Mucosa of descending colon (tissue), 3 donors: Measurements from ENCODE around the gene BANF1. TPM values are rescaled to one million over a fixed set of nuclear protein-coding genes. Genes with fewer than 3 reads are reported as not detected.
"Not testable (repeated sequence)": the region's sequence is repeated elsewhere in the genome, so short reads cannot be mapped to it uniquely, and the experiment has no call there.

Experiments used
- ATAC-seq: fragments of 200-7000 bp; cut with Tn5 transposase; one replicate; pipeline ENCODE4 v1.9.1; 2020; ENCODE audit warnings: mild to moderate bottlenecking, moderate library complexity
- DNase-seq, 3 donors: peaks; one replicate each; pipeline ENCODE4 v3.0.0-alpha.2; 2020
- H3K36me3 ChIP-seq: fragments of 200-600 bp; one replicate; pipeline ENCODE4 v1.8.0; 2021; ENCODE audit warnings: low read depth, mild to moderate bottlenecking
- H3K4me1 ChIP-seq: fragments of 200-600 bp; one replicate; pipeline ENCODE4 v1.8.0; 2021; ENCODE audit warnings: low read depth, mild to moderate bottlenecking
- H3K4me3 ChIP-seq: fragments of 200-600 bp; one replicate; pipeline ENCODE4 v1.8.0; 2021; ENCODE audit warnings: mild to moderate bottlenecking
- H3K9me3 ChIP-seq: fragments of 200-600 bp; one replicate; pipeline ENCODE4 v1.8.0; 2021; ENCODE audit warnings: mild to moderate bottlenecking
- CTCF ChIP-seq: fragments of 200-600 bp; IDR thresholded peaks from one replicate; pipeline ENCODE4 v1.8.0; 2022; ENCODE audit warnings: antibody characterized with exemption, mild to moderate bottlenecking
- intact Hi-C, 2 donors: fragments of 100-400 bp; cut with DNase I in 1 of 2; cut with micrococcal nuclease in 1 of 2; formaldehyde crosslinking; loops; one replicate each; pipeline versions ENCODE4 v1.11.0 to v1.11.1; 2022; cut with DNase I, micrococcal nuclease
- total RNA-seq, 3 donors: library from RNA; stranded (reverse); fragmentation: NEBNext Ultra II Directional in 2 of 3; extraction: Animal tissue kit (Norgen Biotek cat#: 25700) in 2 of 3; gene quantifications; one replicate each; pipeline versions ENCODE4 v1.2.1 to v1.2.4, GENCODE V29; 2021 to 2023
- donor health status: DM: no; HTN: no; CAD: no; lungs with moderate emphysema.
- donor health status: DM: no; HTN: no; CAD: no.
- donor health status: DM: no; HTN: yes; CAD: no.

The BANF1 gene
- total RNA-seq, 3 donors from 2014 or later: 130 to 155 (median 131) TPM

DNA sequence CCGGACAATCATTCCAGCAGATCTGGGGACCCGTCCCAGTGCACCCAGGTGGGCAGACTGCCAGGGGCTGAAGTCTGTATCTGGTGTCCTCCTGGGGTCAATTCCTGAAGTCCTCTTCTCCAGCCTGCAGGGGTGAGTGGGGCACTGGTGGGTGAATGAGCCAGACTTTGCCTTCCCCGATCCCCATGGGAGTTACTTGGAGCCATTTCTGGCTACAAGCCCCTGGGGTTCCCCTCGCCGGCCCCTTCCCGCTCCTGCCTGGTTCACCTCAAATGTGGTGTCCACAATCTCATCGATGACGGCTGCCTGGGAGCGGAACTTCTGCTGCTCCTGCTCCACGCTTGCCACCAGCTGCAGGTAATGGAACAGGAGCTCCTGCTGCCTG lies 14.5 kb downstream of the BANF1 start:
- TF ChIP-seq CTCF: no peak
- intact Hi-C loops: no loop called here
- DNase-seq (no peak), ATAC-seq (no peak)
- Histone ChIP-seq H3K36me3 (no peaks in the 10 kb centered on the region), H3K9me3 (no peaks in the 10 kb centered on the region), H3K4me1 (peaks cover 4% of the 10 kb centered on the region), H3K4me3 (no peak overlapping the region)

DNA sequence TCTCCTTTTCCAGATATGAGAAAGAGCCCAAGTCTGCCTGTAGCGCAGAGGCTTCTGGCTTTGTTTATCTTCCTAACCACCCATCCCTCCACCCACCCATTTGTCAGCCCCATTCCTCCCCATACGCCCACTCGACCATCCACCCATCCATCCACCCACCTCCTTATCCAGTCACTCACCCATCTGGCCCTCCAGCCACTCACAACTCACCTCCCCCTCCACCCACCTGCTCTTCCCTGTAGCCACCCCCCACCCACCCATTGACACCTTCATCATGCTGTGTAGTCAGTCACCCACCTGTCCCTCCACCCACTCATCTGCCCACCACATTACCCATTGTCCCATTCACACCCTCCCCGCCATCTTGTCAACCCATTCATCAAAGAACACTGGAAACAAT lies 15.0 kb downstream of the BANF1 start:
- no peak for ATAC-seq
- TF ChIP-seq CTCF: no peak
- Histone ChIP-seq H3K4me1 (no peaks in the 10 kb centered on the region), H3K9me3 (no peaks in the 10 kb centered on the region), H3K4me3 (no peak overlapping the region), H3K36me3 (no peaks in the 10 kb centered on the region)
- intact Hi-C loops: no loop called here
- DNase-seq: no peak

DNA sequence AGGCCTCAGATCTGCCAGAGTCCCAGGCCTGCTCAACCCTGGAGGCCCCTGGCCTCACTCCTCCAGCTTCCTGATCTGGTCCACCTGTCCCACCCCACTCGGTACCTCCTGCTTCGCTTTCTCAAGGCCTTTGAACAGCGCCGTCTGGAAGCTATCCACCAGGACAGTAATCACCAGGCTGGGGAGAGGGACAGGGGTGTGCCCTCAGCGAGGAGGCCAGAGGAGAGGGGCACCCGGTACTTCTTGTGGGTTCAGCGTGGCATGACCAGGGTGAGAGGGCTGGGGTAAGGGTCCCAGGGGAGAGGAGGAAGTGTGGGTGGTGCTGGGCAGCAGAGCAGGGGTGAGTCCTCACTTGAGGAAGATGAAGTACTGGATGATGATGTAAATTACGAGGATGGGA lies 17.9 kb downstream of the BANF1 start:
- ATAC-seq (no peak), DNase-seq (no peak)
- Histone ChIP-seq H3K9me3 (no peaks in the 10 kb centered on the region), H3K36me3 (no peaks in the 10 kb centered on the region), H3K4me3 (no peak overlapping the region), H3K4me1 (no peaks in the 10 kb centered on the region)
- no peak for TF ChIP-seq CTCF
- intact Hi-C loops: no loop called here

DNA sequence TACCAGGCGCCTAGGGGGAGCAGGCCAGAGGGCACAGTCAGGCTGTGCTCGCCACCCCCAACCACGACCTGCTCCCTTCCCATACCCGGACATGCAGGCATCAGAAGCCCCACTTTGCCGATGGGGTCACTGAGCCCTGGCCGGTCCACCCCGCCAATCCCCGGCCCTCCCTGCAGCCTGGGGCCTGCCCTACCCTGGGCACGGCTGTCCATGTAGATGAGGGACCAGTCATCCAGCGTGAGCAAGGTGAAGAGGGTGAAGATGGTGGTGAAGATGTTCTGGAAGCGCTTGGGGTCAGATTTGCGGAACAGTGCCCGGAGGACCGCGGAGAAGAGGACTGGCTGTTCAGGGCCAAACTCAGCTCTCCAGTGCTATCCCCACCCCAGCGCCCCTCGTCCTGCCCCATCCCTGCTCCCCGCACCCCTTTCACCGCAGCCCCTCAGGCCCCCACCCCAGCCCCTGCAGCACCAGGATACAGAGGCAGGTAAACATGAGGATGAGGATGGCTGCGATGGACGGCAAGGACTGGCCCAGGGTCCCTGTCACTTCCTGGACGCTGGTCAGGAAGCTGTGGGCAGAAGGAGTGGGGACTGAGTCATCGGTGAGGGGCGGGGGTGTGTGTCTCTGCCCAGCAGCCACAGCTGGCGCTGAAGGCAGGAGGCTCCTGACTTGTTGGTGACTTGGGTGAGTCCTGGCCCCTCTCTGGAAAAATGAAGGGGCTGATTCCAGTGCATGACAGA lies 18.5 kb downstream of the BANF1 start:
- intact Hi-C loops: no loop called here
- DNase-seq (peak in 1 of 3 donors; percentile 63), ATAC-seq (peak; percentile 66)
- Histone ChIP-seq H3K4me3 (no peak overlapping the region), H3K36me3 (no peaks in the 10 kb centered on the region), H3K9me3 (no peaks in the 10 kb centered on the region), H3K4me1 (no peaks in the 10 kb centered on the region)
- no peak for TF ChIP-seq CTCF

DNA sequence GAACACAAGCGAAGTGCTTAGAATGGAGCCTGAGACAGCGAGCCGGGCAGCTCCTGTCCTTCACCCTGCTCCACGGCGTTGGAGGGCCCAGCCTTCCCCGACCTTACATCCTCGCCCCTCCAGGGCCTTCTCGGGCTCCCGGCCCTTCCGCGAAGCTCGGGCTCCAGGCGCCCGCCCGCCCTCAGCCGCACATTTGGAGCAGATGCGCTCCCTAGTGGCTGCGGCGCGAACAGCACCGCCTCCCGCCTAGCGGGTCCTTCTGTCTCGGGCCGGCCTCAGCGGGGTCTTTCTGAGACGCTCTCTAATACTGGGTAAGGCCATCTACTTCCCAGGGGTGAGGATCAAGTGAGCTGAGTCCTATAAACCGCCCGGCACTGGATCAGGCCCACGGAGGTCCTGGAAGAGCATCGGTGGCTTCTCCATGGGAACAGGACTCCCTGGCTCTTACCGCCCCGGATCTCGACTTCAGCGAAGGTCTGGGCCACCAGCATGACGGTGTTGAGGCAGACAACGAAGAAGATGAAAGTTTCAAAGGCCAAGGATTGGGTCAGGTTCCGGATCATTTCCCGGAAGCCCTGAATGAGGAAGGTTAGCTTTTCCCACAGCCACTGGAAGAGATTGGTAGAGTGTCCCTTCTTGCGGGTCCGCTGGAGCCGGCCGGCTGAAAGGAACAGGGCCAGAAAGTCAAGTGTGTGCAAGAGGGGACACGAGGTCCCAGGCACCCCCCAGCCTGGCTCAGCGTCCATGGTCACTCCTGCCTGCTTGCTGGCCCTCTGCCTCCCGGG lies 20.3 kb downstream of the BANF1 start:
- TF ChIP-seq CTCF: peak; percentile 98
- no peaks in the 10 kb centered on the region for H3K9me3 ChIP-seq
- intact Hi-C loops: no loop called here
- DNase-seq: peak; percentile 70 to 85 (median 83)
- no peak overlapping the region for H3K4me3 ChIP-seq
- no peaks in the 10 kb centered on the region for H3K4me1 ChIP-seq
- ATAC-seq: peak; percentile 92
- no peaks in the 10 kb centered on the region for H3K36me3 ChIP-seq

DNA sequence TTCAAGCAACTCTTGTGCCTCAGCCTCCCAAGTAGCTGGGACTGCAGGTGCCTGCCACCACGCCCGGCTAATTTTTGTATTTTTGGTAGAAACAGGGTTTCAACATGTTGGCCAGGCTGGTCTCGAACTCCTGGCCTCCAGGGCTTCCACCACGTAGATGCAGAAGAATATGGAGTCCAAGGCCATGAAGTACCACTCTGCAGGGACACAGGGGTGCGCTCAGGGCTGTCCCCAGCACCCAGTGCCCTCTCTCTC lies 20.8 kb downstream of the BANF1 start:
- DNase-seq, ATAC-seq, intact Hi-C loops, H3K9me3 ChIP-seq, H3K36me3 ChIP-seq, H3K4me1 ChIP-seq, H3K4me3 ChIP-seq: not testable (repeated sequence)
